Mesenchymal stem cell (in vitro differentiated cells and primary cell): ENCODE results near the gene NT5C3A.

ENCODE experiments used
- DNase-seq: peaks from one replicate; pipeline ENCODE4 v3.0.0-alpha.2; 2013
- H2AFZ ChIP-seq: one replicate; pipeline ENCODE4 v1.6.1; 2013; ENCODE audit warnings: low read depth, mild to moderate bottlenecking, control low read depth, inconsistent platforms, low read length, moderate library complexity
- H2AK5ac ChIP-seq: 2 replicates; pipeline ENCODE4 v1.6.1; 2013; ENCODE audit warnings: low read length, moderate library complexity, mild to moderate bottlenecking, inconsistent platforms; ENCODE audit not compliant: severe bottlenecking
- H2BK120ac ChIP-seq: one replicate; pipeline ENCODE4 v1.6.1; 2013; ENCODE audit warnings: low read depth, mild to moderate bottlenecking, inconsistent platforms, low read length, moderate library complexity
- H2BK12ac ChIP-seq, 2 experiments: one replicate each; pipeline ENCODE4 v1.6.1; 2013; ENCODE audit warnings: inconsistent platforms in 2 of 2, low read length in 2 of 2, mild to moderate bottlenecking in 2 of 2, moderate library complexity in 2 of 2, control low read depth in 1 of 2
- H2BK15ac ChIP-seq: one replicate; pipeline ENCODE4 v1.6.1; 2013; ENCODE audit warnings: mild to moderate bottlenecking, low read depth, inconsistent platforms; ENCODE audit not compliant: poor library complexity, severe bottlenecking
- H2BK5ac ChIP-seq: 2 replicates; pipeline ENCODE4 v1.6.1; 2013; ENCODE audit warnings: low read depth, mild to moderate bottlenecking, low read length, control low read depth, inconsistent platforms; ENCODE audit not compliant: poor library complexity, severe bottlenecking
- H3K14ac ChIP-seq, 2 experiments: one replicate each; pipeline ENCODE4 v1.6.1; 2013; ENCODE audit warnings: inconsistent platforms in 2 of 2, low read length in 2 of 2, control low read depth in 1 of 2, mild to moderate bottlenecking in 1 of 2, moderate library complexity in 1 of 2
- H3K18ac ChIP-seq, 2 experiments: one replicate each; pipeline ENCODE4 v1.6.1; 2013; ENCODE audit warnings: inconsistent platforms in 2 of 2, low read length in 2 of 2, control low read depth in 1 of 2, low read depth in 1 of 2, mild to moderate bottlenecking in 1 of 2
- H3K23ac ChIP-seq, 2 experiments: one replicate each; pipeline ENCODE4 v1.6.1; 2013; ENCODE audit warnings: inconsistent platforms in 2 of 2, low read length in 2 of 2, mild to moderate bottlenecking in 2 of 2, moderate library complexity in 2 of 2, control low read depth in 1 of 2
- H3K27ac ChIP-seq: 2 replicates; pipeline ENCODE4 v1.5.1; 2013; ENCODE audit warnings: mild to moderate bottlenecking, moderate library complexity, low read length, control low read depth, inconsistent platforms; ENCODE audit not compliant: poor library complexity, severe bottlenecking
- H3K27me3 ChIP-seq, 2 experiments: 2 replicates each; pipeline versions ENCODE4 v1.6.1 to v1.7.0; 2013; ENCODE audit warnings: low read length in 2 of 2, mild to moderate bottlenecking in 2 of 2, moderate library complexity in 2 of 2, control low read depth in 1 of 2, inconsistent platforms in 1 of 2; ENCODE audit not compliant: control insufficient read depth in 1 of 2, insufficient read depth in 1 of 2
- H3K36me3 ChIP-seq, 2 experiments: 2 replicates each; pipeline versions ENCODE4 v1.6.1 to v1.7.0; 2013; ENCODE audit warnings: low read length in 2 of 2, control low read depth in 1 of 2, inconsistent platforms in 1 of 2, low read depth in 1 of 2, mild to moderate bottlenecking in 1 of 2; ENCODE audit not compliant: insufficient read depth in 2 of 2, control insufficient read depth in 1 of 2
- H3K4ac ChIP-seq, 2 experiments: one replicate each; pipeline ENCODE4 v1.6.1; 2013; ENCODE audit warnings: inconsistent platforms in 2 of 2, low read length in 2 of 2, mild to moderate bottlenecking in 2 of 2, moderate library complexity in 2 of 2, control low read depth in 1 of 2, low read depth in 1 of 2
- H3K4me1 ChIP-seq: 2 replicates; pipeline ENCODE4 v1.6.1; 2013; ENCODE audit warnings: low read depth, low read length, control low read depth; ENCODE audit not compliant: control insufficient read depth, insufficient read depth
- H3K4me2 ChIP-seq: 2 replicates; pipeline ENCODE4 v1.6.1; 2013; ENCODE audit warnings: low read length, mild to moderate bottlenecking, inconsistent platforms; ENCODE audit not compliant: poor library complexity, severe bottlenecking
- H3K4me3 ChIP-seq, 2 experiments: 2 replicates each; pipeline versions ENCODE4 v1.5.1 to v1.7.0; 2013; ENCODE audit warnings: low read length in 2 of 2, mild to moderate bottlenecking in 2 of 2, control low read depth in 1 of 2, low read depth in 1 of 2; ENCODE audit not compliant: insufficient read depth in 1 of 2
- H3K79me1 ChIP-seq: replicated peaks from 2 replicates; pipeline ENCODE4 v1.6.1; 2013; ENCODE audit warnings: mild to moderate bottlenecking, control low read depth, low read length, inconsistent platforms; ENCODE audit not compliant: poor library complexity, severe bottlenecking
- H3K9ac ChIP-seq: 2 replicates; pipeline ENCODE4 v1.7.0; 2013; ENCODE audit warnings: mild to moderate bottlenecking, low read length, moderate library complexity
- H3K9me3 ChIP-seq: 2 replicates; pipeline ENCODE4 v1.7.0; 2013; ENCODE audit warnings: mild to moderate bottlenecking, low read length; ENCODE audit not compliant: control insufficient read depth
- H4K8ac ChIP-seq: one replicate; pipeline ENCODE4 v1.6.1; 2013; ENCODE audit warnings: inconsistent platforms, mild to moderate bottlenecking, low read length, moderate library complexity
- H4K91ac ChIP-seq: one replicate; pipeline ENCODE4 v1.6.1; 2013; ENCODE audit warnings: mild to moderate bottlenecking, low read length, inconsistent platforms
- WGBS: methylation state at CpG from one replicate; pipeline ENCODE4 v1.1.7; 2013; ENCODE audit warnings: mixed read lengths; 5-methylcytosine and 5-hydroxymethylcytosine counted together

The NT5C3A gene

GRCh38 chr7:33070831-33071230 is 8.3 kb upstream of the NT5C3A start:
- WGBS: 74% methylated on average over 6 of the region's 6 CpGs

GRCh38 chr7:33070277-33070676 is 7.7 kb upstream of the NT5C3A start:
- Histone ChIP-seq H3K4me1 (peaks cover 3% of the 10 kb centered on the region), H3K18ac (no peak overlapping the region), H2BK12ac (no peak overlapping the region), H4K8ac (no peak overlapping the region), H3K79me1 (no peaks in the 10 kb centered on the region), H3K4ac (no peak overlapping the region), H4K91ac (no peak overlapping the region), H3K4me3 (no peak overlapping the region), H3K23ac (no peak overlapping the region), H2AK5ac (no peak overlapping the region), H3K27ac (no peak overlapping the region), H3K27me3 (no peaks in the 10 kb centered on the region), H3K4me2 (no peak overlapping the region), H2AFZ (no peak overlapping the region), H2BK5ac (no peak overlapping the region), H3K9me3 (peaks cover 31% of the 10 kb centered on the region), H2BK15ac (no peak overlapping the region), H3K36me3 (no peaks in the 10 kb centered on the region), H3K14ac (no peak overlapping the region), H3K9ac (no peak overlapping the region), H2BK120ac (no peak overlapping the region)
- DNase-seq: no peak
- WGBS: 95% methylated on average over 2 of the region's 2 CpGs

More at GRCh38 chr7:33070831-33071230, 8.3 kb upstream of the NT5C3A start:
- H3K14ac ChIP-seq: no peak overlapping the region
- peaks cover 29% of the 10 kb centered on the region for H3K9me3 ChIP-seq
- no peak overlapping the region for H3K4me3 ChIP-seq
- no peak overlapping the region for H2BK15ac ChIP-seq
- no peak overlapping the region for H2BK120ac ChIP-seq
- no peak overlapping the region for H3K18ac ChIP-seq
- no peak for DNase-seq
- H3K79me1 ChIP-seq: no peaks in the 10 kb centered on the region
- H2AK5ac ChIP-seq: no peak overlapping the region
- no peak overlapping the region for H2AFZ ChIP-seq
- no peak overlapping the region for H4K8ac ChIP-seq
- H3K4ac ChIP-seq: no peak overlapping the region
- no peak overlapping the region for H2BK5ac ChIP-seq
- no peak overlapping the region for H2BK12ac ChIP-seq
- no peaks in the 10 kb centered on the region for H3K36me3 ChIP-seq
- no peak overlapping the region for H4K91ac ChIP-seq
- no peak overlapping the region for H3K27ac ChIP-seq
- H3K23ac ChIP-seq: no peak overlapping the region
- no peaks in the 10 kb centered on the region for H3K27me3 ChIP-seq
- peaks cover 3% of the 10 kb centered on the region for H3K4me1 ChIP-seq
- H3K9ac ChIP-seq: no peak overlapping the region
- H3K4me2 ChIP-seq: no peak overlapping the region

DNA sequence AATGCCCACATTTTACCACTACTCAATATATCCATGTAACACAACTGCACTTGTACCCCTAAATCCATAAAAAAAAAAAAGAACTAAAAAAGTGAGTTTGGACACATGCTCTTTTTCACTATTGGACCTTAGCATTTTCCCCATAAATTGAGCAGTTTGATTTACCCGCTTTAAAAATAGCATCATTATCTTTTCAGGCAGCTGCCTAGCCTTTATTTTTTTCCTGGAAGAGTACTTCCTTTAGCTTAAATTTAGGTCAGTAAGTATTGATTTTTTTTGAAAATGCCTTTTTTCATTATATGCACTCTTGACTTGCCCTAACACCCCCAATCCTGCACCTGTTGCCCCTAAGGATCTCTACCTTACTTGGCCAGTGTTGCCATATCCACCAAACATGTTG is 5.3 kb upstream of the NT5C3A start:
- Histone ChIP-seq H4K91ac (no peak overlapping the region), H3K23ac (no peak overlapping the region), H2AK5ac (no peak overlapping the region), H3K4me2 (no peak overlapping the region), H4K8ac (no peak overlapping the region), H3K9me3 (peaks cover 31% of the 10 kb centered on the region), H3K14ac (no peak overlapping the region), H2BK15ac (no peak overlapping the region), H3K27ac (no peak overlapping the region), H3K4ac (no peak overlapping the region), H2BK120ac (no peak overlapping the region), H2BK5ac (no peak overlapping the region), H3K4me3 (no peak overlapping the region), H3K4me1 (peaks cover under 1% of the 10 kb centered on the region), H3K36me3 (no peaks in the 10 kb centered on the region), H2AFZ (no peak overlapping the region), H3K9ac (no peak overlapping the region), H3K18ac (no peak overlapping the region), H3K27me3 (no peaks in the 10 kb centered on the region), H2BK12ac (no peak overlapping the region), H3K79me1 (no peaks in the 10 kb centered on the region)
- WGBS: no CpG with 5 or more reads among the region's 1 CpG
- no peak for DNase-seq

DNA sequence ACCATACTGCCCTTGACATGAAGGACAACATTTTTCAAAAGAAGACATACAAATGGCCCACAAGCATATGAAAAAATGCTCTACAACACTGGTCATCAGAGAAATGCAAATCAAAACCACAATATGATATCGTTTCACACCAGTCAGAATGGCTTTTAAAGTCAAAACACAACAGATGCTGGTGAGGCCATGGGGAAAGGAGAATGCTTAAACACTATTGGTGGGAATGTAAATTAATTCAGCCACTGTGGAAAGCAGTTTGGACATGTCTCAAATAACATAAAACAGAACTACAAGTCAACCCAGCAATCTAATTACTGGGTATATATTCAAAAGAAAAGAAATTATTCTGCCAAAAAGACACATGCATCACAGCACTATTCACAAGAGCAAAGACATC is 4.2 kb upstream of the NT5C3A start:
- Histone ChIP-seq H3K27me3 (no peaks in the 10 kb centered on the region), H3K9me3 (peaks cover 31% of the 10 kb centered on the region), H3K4me1 (no peaks in the 10 kb centered on the region), H2AFZ (no peak overlapping the region), H3K36me3 (peaks cover 0 to 3% of the 10 kb centered on the region in 2 experiments), H3K79me1 (no peaks in the 10 kb centered on the region), H2BK120ac (no peak overlapping the region), H3K4ac (no peak overlapping the region), H2BK12ac (no peak overlapping the region), H4K91ac (no peak overlapping the region), H3K18ac (no peak overlapping the region), H3K4me2 (no peak overlapping the region), H3K9ac (no peak overlapping the region), H2BK5ac (no peak overlapping the region), H3K14ac (no peak overlapping the region), H3K4me3 (no peak overlapping the region), H3K23ac (no peak overlapping the region), H2AK5ac (no peak overlapping the region), H4K8ac (no peak overlapping the region), H2BK15ac (no peak overlapping the region), H3K27ac (no peak overlapping the region)
- WGBS: 100% methylated on average over 1 of the region's 1 CpG
- DNase-seq: no peak
